ENCODE results near the gene FBXL16.

Gene FBXL16

GRCh38 chr16:734981-735881 is 29.6 kb upstream of the FBXL16 start:
- no peak for DNase-seq (ENCODE audit: low read depth)

DNA sequence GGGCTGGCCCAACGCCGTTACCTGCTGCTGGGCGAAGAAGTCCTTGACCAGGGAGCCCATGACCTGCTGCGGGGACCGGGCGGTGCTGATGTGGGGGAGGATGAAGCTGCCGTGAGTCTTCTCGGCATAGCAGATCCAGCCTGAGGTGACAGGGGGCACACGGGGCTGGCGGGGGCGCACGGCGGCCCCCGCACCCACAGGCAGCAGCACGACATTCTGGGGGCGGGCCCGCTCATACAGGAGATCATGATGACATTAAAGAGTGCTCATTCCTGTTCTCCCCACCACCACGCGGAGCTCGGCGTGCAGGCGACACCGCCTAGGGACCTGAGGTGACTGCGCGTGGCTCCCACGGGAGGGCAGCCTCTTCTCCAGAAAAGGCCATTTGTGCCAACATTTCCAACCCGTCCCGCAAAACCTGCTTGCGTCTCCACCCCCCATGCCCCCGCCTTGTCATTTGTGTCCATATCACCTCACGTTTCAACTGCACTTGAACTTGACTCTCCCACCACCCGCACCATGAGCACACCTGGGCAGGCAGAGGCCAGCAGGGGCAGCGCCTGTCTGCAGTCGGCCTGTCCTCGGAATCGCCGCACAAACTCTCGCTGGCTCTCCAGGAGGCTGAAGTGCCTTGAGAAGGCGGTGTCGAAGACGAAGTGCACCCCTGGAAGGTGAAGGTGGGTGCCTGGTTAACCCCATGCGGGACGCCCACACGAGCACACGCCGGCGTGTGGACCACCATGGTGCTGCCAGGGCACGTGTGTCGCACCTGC is 28.8 kb upstream of the FBXL16 start:
- DNase-seq (ENCODE audit: low read depth) = no peak

- no peak for DNase-seq (ENCODE audit: low read depth)
Measured at GRCh38 chr16:733382-734207, 28.0 kb upstream of the FBXL16 start.

GRCh38 chr16:732936-733335 is 27.3 kb upstream of the FBXL16 start:
- DNase-seq (ENCODE audit: low read depth) = no peak

DNA sequence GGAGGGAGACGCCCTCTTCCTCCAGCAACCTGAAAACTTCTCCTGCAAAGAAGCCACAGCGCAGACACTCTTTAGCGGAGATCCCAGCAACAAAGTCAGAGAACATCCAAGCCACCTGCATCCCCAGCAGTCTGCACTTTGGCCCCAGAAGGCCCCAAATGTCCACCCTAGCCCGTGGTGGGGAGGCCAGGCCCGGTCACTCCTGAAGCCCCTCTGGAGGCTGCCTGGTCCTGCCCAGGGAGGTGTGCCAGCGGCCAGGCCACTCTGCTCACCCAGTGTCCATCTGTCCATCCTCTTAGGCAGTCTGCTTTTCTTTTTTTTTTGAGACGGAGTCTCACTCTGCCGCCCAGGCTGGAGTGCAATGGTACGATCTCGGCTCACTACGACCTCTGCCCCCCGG is 26.7 kb upstream of the FBXL16 start:
- DNase-seq (ENCODE audit: low read depth) = no peak

- DNase-seq (ENCODE audit: low read depth) = no peak
Measured at GRCh38 chr16:730666-731509, 25.3 kb upstream of the FBXL16 start.

DNA sequence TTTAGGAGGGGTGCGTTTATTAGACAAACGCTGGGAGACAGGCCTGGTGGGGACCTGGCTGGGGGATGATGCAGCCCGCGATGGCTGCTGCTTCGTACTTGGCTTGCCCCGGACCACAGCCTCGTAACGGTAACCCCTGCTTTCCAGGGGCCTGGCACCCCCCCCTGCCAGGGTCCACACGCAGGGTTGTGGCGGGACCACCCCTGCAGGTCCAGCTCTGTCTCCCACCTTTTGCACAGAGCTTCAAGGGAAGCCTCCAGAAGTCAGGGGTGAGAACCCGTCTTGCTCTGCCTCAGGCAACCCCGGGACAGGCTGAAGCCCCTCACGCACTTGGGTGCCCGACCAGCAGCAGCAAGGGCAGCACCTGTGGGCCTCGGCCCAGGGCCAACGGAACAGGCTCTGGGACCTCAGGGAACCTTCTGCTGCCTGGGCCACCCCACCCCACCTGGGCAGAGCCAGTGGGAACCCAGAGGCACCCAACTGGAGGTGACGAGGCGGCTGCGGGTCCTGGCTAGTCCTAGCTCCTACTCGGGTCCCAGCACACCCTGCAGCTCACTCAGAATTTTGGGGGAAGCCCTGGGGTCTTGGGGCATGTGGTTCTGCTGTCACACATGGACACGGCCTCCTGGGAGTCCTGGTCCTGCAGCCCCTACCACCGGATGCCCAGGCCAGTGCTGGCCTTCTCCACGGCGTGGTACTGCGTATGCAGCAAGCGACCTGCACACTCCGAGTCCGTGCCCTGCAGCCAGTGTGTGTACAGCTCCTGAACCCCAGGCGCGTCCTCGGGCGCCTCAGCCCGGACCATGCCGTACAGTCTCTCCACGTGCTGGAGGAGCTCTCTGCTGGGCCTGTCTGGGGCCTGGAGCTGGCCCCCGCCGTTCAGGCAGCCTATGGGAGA is 24.4 kb upstream of the FBXL16 start:
- no peak for DNase-seq (ENCODE audit: low read depth)

DNA sequence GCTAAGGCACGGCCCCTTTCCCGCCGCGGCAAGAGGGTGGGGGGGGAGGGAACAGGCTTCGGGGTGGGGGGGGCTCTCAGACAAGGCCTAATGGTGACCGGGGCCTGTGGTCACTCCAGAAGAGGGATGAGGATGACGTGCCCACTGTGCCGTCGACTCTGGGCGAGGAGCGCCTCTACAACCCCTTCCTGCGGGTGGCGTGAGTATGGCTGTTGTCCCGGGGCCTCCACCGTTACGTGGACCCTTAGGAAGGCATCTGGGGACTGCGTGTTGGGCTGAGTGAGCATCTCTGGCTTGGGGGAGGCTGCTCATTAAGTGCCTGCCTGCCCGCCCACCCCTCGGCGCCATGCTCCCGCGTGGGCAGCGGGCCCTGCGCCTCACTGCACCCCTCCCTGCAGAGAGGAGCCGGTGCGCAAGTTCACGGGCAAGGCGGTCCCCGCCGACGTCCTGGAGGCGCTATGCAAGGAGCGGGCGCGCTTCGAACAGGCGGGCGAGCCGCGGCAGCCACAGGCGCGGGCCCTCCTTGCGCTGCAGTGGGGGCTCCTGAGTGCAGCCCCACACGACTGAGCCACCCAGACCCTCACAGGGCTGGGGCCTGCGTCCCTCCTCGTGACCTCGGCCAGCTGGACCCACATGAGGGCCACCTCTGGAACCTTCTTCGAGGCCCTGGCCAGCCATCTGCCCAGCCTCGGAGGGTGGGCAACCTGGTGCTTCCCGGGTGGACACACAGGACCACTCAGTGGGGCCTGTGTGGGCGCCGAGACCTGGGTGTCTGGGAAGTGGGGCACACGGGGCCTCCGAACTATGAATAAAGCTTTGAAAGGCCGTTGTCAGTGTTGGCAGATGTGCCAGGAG is 23.5 kb upstream of the FBXL16 start:
- DNase-seq (ENCODE audit: low read depth) = no peak

DNA sequence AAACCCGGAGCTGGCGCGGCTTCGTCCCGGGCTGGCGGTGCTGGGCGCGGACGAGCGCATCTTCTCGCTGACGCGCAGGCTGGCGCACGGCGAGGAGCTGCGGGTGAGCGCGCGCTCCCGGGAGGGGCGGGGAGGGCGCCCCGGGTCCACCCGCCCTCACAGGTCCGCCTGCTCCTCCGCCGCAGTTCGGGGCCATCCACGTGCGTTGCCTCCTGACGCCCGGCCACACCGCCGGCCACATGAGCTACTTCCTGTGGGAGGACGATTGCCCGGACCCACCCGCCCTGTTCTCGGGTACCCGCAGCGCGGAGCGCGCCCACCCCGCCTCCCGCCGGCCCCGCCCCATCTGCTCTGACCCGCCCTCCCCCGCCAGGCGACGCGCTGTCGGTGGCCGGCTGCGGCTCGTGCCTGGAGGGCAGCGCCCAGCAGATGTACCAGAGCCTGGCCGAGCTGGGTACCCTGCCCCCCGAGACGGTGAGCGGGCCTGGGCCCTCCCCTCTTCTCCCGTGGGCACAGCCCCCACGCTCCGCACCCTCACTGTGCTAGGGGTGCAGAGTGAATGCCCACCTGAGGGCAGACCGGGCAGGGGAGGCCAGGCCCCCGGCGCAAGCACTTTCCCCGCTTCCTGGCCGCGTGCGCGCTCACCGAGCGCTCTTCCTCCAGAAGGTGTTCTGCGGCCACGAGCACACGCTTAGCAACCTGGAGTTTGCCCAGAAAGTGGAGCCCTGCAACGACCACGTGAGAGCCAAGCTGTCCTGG is 22.7 kb upstream of the FBXL16 start:
- no peak for DNase-seq (ENCODE audit: low read depth)

DNA sequence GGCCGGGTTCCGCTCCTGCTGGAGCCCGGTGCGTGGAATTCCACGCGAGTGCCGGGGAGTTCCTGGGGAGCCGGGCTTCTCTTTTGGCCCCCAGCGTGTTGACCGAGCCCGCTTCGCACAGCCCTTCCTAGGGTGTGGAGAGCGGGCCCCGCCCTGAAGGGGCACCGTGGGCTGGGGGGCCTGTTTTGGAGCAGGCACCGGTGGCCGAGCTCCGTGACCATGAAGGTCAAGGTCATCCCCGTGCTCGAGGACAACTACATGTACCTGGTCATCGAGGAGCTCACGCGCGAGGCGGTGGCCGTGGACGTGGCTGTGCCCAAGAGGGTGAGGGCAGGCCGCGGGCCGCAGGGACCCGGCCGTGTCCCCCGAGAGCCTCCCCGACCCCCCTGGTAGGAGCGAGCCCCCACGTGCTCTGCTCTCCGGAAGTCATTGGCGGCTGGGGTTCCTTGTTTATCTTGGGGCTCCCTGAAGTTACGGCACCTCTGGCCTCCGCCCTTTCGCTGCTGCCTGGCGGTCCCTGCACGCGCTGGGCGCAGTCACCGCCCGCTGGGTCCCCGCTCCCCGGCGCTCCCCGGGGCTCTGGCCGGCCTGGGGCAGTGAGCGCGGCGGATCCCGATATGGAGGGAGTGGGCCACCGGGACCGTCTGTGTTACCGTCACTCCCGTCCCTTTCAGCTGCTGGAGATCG is 21.8 kb upstream of the FBXL16 start:
- no peak for DNase-seq (ENCODE audit: low read depth)

- DNase-seq (ENCODE audit: low read depth) = no peak
Measured at GRCh38 chr16:726438-727290, 21.1 kb upstream of the FBXL16 start, which contains the start of the genes CCDC78 and HAGHL. Gene CCDC78, minus strand, starts transcription at chr16:726443. Its CDS starts 76 bp downstream, at chr16:726367. Gene HAGHL, plus strand, starts transcription at chr16:727106. Its CDS starts 404 bp downstream, at chr16:727510.

DNA sequence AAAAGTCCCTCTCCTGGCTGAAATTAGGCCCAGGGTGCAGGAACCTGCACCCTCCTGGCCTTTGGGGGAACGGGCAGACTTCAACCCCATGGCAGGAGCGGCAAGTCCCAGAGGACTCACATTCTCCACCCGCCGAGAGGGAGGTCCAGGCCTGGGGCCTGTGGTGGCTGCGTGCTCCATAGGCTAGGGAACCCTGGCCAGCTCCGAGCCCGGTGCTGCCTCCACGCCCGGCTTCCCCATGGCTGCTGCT is 20.5 kb upstream of the FBXL16 start:
- DNase-seq (ENCODE audit: low read depth) = no peak

- DNase-seq (ENCODE audit: low read depth) = no peak
Measured at GRCh38 chr16:725463-726187, 20.0 kb upstream of the FBXL16 start.

GRCh38 chr16:725041-725376 is 19.4 kb upstream of the FBXL16 start:
- no peak for DNase-seq (ENCODE audit: low read depth)

- no peak for DNase-seq (ENCODE audit: low read depth)
Measured at GRCh38 chr16:724188-725040, 18.8 kb upstream of the FBXL16 start.

GRCh38 chr16:723695-724094 is 18.1 kb upstream of the FBXL16 start:
- DNase-seq (ENCODE audit: low read depth) = no peak
